ENCODE data around the gene FAM83B.
"Not testable (repeated sequence)": the region's sequence is repeated elsewhere in the genome, so short reads cannot be mapped to it uniquely, and the experiment has no call there.

FAM83B gene, protein sequence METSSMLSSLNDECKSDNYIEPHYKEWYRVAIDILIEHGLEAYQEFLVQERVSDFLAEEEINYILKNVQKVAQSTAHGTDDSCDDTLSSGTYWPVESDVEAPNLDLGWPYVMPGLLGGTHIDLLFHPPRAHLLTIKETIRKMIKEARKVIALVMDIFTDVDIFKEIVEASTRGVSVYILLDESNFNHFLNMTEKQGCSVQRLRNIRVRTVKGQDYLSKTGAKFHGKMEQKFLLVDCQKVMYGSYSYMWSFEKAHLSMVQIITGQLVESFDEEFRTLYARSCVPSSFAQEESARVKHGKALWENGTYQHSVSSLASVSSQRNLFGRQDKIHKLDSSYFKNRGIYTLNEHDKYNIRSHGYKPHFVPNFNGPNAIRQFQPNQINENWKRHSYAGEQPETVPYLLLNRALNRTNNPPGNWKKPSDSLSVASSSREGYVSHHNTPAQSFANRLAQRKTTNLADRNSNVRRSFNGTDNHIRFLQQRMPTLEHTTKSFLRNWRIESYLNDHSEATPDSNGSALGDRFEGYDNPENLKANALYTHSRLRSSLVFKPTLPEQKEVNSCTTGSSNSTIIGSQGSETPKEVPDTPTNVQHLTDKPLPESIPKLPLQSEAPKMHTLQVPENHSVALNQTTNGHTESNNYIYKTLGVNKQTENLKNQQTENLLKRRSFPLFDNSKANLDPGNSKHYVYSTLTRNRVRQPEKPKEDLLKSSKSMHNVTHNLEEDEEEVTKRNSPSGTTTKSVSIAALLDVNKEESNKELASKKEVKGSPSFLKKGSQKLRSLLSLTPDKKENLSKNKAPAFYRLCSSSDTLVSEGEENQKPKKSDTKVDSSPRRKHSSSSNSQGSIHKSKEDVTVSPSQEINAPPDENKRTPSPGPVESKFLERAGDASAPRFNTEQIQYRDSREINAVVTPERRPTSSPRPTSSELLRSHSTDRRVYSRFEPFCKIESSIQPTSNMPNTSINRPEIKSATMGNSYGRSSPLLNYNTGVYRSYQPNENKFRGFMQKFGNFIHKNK

DNA sequence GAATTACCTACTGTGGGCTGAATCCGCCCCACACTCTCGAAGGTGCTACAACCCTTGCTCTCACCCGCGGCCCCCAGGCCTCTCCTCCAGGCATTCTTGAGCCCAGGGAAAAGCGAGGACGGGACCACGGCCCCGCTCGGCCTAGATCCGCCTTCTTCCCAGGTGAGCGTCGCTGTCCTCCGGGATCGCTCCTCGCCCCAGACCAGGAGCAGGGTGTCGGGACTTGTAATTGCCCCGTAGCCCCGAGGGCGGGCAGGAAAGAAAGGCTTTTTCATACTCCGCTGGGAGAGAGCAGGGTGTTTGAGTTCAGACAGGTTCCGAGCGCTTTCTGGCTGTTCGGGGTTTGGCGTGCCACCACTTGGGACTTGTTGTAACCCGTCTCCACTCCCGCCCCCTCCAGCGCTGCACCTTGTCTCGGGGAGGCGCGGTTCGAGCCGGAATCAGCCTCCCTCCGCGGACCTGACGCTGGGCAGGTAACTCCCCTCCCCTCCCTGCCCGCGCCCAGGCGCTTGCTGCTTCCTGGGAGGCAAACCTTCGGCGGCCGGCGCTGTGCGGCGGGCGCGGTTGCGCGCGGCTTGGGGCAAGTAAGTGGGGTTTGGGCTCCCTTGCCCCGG, at the start of gene FAM83B:
Gene FAM83B, plus strand, starts transcription at position 529 of the 614 bp plus-strand sequence. CDS start 23,476 bp downstream, outside the sequence.
- no peak for DNase-seq

DNA sequence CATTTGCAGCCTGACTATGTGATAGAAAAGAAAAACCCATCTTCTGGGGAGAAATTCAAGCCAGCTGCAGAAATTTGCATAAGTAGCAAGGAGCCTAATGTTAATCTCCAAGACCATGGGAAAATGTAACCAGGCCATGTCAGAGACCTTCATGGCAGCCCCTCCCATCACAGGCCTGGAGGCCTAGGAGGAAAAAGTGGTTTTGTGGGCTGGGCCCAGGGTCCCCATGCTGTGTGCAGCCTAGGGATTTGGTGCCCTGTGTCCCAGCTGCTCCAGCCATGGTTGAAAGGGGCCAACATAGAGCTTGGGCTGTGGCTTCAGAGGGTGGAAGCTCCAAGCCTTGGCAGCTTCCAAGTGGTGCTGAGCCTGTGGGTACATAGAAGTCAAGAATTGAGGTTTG, 49.7 kb upstream of the FAM83B start:
- DNase-seq, result not testable (repeated sequence)

GRCh38 chr6:54800050-54800600, 46.4 kb upstream of the FAM83B start:
- DNase-seq, result no peak

GRCh38 chr6:54801244-54801643, 45.3 kb upstream of the FAM83B start:
- no peak for DNase-seq

- DNase-seq, result no peak
Measured at GRCh38 chr6:54801669-54802068, 44.9 kb upstream of the FAM83B start.

DNA sequence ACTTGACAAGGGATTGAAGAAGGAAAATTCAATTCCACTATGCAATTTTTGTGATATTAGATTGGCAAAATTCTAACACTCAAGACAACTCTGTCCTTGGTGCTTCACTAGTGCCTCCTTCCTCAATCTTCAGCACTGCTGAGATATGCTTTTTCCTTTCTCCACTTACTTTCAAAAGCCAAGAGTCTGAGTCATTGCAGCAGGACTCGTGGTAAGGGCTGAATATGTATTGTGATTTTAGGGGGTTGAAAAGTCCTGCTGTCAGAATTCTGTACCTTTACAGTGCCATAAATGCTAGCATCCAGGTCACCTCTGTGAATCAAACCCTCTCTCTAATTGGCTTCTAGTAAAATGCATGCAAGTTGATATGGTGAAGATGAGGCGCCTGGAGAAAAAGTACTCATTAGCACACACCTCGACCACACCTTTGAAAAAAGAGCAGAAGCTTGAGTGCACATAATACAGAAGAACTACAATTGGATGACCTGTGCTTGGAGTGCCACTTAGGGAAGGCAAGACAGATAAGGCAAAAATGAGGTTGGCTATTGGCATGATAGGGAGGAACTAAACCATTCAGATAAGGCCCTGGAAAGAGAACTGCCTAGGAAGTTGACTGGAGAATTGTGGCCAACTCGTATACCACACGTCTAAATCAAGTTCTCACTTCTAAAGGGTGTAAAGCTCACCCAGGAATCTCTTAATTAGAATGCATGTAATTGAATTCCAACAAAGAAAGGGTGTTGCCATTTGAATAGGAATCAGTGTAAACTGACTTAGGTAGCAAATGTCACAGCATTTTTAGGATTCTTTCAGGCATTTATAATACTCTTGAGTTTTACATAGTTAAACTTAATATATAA, 43.6 kb upstream of the FAM83B start:
- DNase-seq, result no peak

GRCh38 chr6:54805077-54805476, 41.5 kb upstream of the FAM83B start:
- DNase-seq, result no peak

GRCh38 chr6:54810147-54810546, 36.4 kb upstream of the FAM83B start:
- no peak for DNase-seq

DNA sequence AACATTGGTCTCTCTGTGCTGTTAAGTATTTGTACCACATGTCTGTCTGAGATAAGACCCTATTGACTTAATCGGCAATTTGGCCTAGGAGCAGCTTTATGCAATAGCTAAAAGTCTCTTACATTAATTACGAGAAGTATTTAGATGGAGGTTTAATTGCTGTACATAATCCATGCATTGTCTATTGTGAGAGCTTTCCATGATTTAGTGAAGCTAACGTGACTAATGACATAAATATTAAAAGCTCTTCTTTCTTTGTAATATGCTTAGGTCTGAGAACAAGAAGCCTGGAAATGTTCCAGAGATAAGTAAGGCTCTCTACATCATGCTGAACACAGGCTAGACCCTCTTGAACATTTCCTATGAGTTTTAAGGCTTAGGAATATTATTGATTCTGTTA, 32.7 kb upstream of the FAM83B start:
- peak; percentile 88 for DNase-seq

- no peak for DNase-seq
Measured at GRCh38 chr6:54817236-54817635, 29.3 kb upstream of the FAM83B start.

DNA sequence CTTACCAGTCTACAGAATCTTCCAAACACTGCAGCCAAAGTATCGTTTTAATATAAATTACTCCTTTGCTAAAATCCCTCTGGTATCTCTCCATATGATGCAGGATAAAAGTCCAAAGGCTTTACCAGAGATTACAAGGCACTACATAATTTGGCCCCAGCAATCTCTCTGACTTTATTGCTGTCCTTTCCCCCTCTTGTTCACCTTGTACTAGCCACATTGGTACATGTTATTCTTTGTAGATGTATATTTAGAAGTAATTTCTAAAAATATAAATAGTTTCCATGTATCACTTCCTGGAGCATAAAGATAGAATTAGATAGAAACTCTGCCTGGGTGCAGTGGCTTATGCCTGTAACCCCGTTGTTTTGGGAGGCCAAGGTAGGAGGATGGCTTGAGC, 28.7 kb upstream of the FAM83B start:
- DNase-seq, result no peak

GRCh38 chr6:54824225-54824624, 22.3 kb upstream of the FAM83B start:
- not testable (repeated sequence) for DNase-seq

GRCh38 chr6:54827010-54827409, 19.6 kb upstream of the FAM83B start:
- DNase-seq, result no peak

DNA sequence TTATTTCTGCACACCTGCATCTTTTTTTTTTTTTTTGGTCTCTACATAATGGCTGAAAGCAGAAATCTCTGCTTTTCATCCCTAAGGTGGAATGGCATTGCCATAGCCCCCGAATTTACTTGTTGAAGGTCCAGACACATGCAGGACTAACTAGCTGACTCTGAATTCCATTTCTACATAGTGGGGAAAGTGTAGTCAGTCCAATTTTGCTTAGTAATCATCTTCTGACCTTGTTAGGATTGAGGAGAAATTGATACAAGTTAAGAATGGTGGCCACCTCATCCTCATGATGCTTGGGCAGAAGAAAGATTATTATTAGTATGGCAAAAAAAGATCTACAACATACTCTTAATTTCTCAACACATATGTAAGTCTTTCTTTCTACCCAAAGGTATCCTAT, 16.4 kb upstream of the FAM83B start:
- DNase-seq, result no peak

DNA sequence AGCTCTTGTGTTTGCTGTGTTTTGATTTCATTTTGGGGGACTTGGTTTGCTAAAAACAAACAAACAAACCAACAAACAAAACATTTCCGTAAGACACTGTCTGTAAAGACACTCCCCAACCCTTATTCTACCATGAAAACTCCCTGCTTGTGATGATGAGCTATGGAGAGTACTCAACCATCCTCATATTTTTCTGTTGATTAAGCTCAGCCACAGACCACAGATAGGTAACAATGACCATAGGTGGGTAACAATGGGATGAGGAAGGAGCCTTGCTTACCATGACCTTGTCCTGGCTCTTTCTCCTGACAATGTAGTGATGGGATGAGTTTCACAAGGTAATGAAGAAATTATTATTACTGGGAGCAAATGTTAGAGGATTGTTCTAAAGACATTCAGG, 11.4 kb upstream of the FAM83B start:
- no peak for DNase-seq

- DNase-seq, result no peak
Measured at GRCh38 chr6:54846857-54847674, 495 bp downstream of the FAM83B start.

- no peak for DNase-seq
Measured at GRCh38 chr6:54847799-54848597, 1.4 kb downstream of the FAM83B start.

DNA sequence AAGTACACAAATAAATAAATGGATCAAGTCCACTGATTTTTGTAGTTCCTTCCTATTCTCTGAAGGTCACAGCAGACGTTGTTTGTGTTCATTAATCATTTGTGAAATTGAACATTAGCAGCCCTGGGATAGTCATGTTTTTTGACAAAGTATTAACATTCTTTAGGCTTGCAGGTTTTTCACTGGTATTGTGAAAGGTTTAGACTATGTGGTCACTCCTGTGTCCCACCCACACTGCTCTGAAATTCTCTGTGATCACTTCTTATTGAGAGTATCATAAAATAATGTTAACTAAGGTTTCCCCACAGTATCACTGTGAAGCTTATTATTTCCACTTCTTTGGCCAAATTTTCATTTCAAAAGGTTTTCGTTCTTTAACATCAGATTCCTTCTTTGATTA, 3.5 kb downstream of the FAM83B start:
- DNase-seq, result no peak

DNA sequence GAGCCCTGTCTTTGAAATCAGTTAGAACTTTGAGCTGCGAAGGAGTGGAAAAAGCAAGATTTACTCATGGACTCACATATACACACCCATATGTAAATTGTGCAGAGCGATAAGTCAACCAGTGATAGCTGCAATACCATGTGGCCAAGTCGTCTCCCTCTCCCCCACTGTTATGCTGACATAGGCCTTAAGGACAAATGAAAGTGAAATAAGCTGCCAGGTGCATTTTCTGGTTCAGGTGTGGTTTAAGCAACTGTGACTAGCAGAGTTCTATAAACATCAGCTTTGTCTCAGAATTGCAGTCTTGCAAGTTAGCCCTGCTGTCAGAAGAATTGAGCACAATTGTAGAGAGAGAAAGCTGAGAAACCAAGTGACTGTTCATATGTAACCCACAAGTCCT, 9.6 kb downstream of the FAM83B start:
- no peak for DNase-seq

GRCh38 chr6:54860132-54860531, 13.6 kb downstream of the FAM83B start:
- no peak for DNase-seq

Measured in NCI-H524 treated with DMSO at 0.1 percent for 48 hours (cell line).